GM12878 (cell line): Measurements from ENCODE around the gene SPATA2. TPM values are rescaled to one million over a fixed set of nuclear protein-coding genes. Genes with fewer than 3 reads are reported as not detected.
A peak's percentile ranks its signal among the peaks of the same experiment; 100 is the strongest.

Source experiments
- ESRRA ChIP-seq: IDR thresholded peaks from 2 replicates; pipeline ENCODE4 v1.6.1; 2012; ENCODE audit warnings: mild to moderate bottlenecking, low read length, improper control_type of control experiment
- KDM1A ChIP-seq: fragments of 200-600 bp; sonication (generic); IDR thresholded peaks from 2 replicates; pipeline ENCODE4 v1.6.1; 2016; ENCODE audit warnings: borderline replicate concordance
- MEF2A ChIP-seq: IDR thresholded peaks from 2 replicates; pipeline ENCODE4 v1.6.1; 2011; ENCODE audit warnings: low read depth, mild to moderate bottlenecking, low read length, moderate library complexity; ENCODE audit not compliant: insufficient read depth
- MEF2B ChIP-seq: fragments of 450-650 bp; IDR thresholded peaks from 2 replicates; pipeline ENCODE4 v1.6.1; 2018; ENCODE audit warnings: mild to moderate bottlenecking, moderate library complexity; ENCODE audit not compliant: partially characterized antibody, poor library complexity, severe bottlenecking
- NFIC ChIP-seq: IDR thresholded peaks from 2 replicates; pipeline ENCODE4 v1.6.1; 2012; ENCODE audit warnings: low read depth, mild to moderate bottlenecking, inconsistent platforms, low read length, moderate library complexity
- NR2C1 ChIP-seq: fragments of 450-650 bp; IDR thresholded peaks from 2 replicates; pipeline ENCODE4 v1.6.1; 2017; ENCODE audit warnings: antibody characterized with exemption, mild to moderate bottlenecking, moderate library complexity
- NR2C2 ChIP-seq: IDR thresholded peaks from 2 replicates; pipeline ENCODE4 v1.6.1; 2011; ENCODE audit warnings: borderline replicate concordance, low read depth; ENCODE audit not compliant: control insufficient read depth, insufficient read length
- POLR2AphosphoS2 ChIP-seq: IDR thresholded peaks from 2 replicates; pipeline ENCODE4 v1.6.1; 2011; ENCODE audit warnings: low read depth, mild to moderate bottlenecking, low read length, improper control_type of control experiment, moderate library complexity
- RCOR1 ChIP-seq: conservative IDR thresholded peaks from 2 replicates; pipeline ENCODE4 v1.6.1; 2012; ENCODE audit warnings: low read depth, low read length, improper control_type of control experiment
- RELA ChIP-seq: fragments of 450-650 bp; IDR thresholded peaks from 2 replicates; pipeline ENCODE4 v1.8.0; 2014; ENCODE audit warnings: borderline replicate concordance; ENCODE audit not compliant: partially characterized antibody
- YBX1 ChIP-seq: fragments of 450-650 bp; IDR thresholded peaks from 2 replicates; pipeline ENCODE4 v1.6.1; 2016; ENCODE audit warnings: antibody characterized with exemption
- ZNF217 ChIP-seq: fragments of 450-650 bp; IDR thresholded peaks from 2 replicates; pipeline ENCODE4 v1.6.1; 2017; ENCODE audit warnings: antibody characterized with exemption, mild to moderate bottlenecking
- polyA plus RNA-seq, 11 experiments: library from polyadenylated mRNA; depleted of rRNA in 4 of 11; unstranded in 6 of 11; stranded (reverse) in 5 of 11; fragments of >200 nt; fragmentation: Nextera tagmentation in 4 of 11; fragmentation: Illumina TruSeq in 1 of 11; extraction: Ambion mirVana in 4 of 11; extraction: Trizol in 1 of 11; gene quantifications; 1 replicate in 1 of 11; 2 replicates in 10 of 11; pipeline versions ENCODE4 v1.2.1 to v1.2.3, GENCODE V29; 2011 to 2016; ENCODE audit warnings: inconsistent platforms in 2 of 11, missing spikeins in 2 of 11, low read depth in 1 of 11
- total RNA-seq, 4 experiments: library from RNA; depleted of rRNA in 3 of 4; stranded (reverse); fragments of >200 nt in 3 of 4; fragmentation: Illumina TruSeq in 1 of 4; extraction: Trizol in 1 of 4; gene quantifications; 2 replicates each; pipeline versions ENCODE4 v1.2.1 to v1.2.3, GENCODE V29; 2013 to 2021
- TF ChIP-seq, protein P1 (sequence below): fragments of 450-650 bp; formaldehyde crosslinking; IDR thresholded peaks from 2 replicates; pipeline ENCODE4 v1.5.0; 2022; ENCODE audit warnings: mild to moderate bottlenecking, missing genetic modification characterization
- TF ChIP-seq, protein P2 (sequence below): IDR thresholded peaks from 2 replicates; pipeline ENCODE4 v1.6.1; 2012; ENCODE audit warnings: improper control_type of control experiment, low read depth, low read length; ENCODE audit not compliant: insufficient replicate concordance
- TF ChIP-seq, protein P3 (sequence below): fragments of 450-650 bp; IDR thresholded peaks from 2 replicates; pipeline ENCODE4 v1.6.1; 2014; ENCODE audit warnings: mild to moderate bottlenecking
- TF ChIP-seq, protein P4 (sequence below): fragments of 150-350 bp; IDR thresholded peaks from 2 replicates; pipeline ENCODE4 v1.6.1; 2014; ENCODE audit warnings: mild to moderate bottlenecking, low read depth, low read length

Gene SPATA2
- total and polyA plus RNA-seq, 10 of the 15 experiments (the other 5 are each of a cell fraction or from before 2014, with no cell fraction given), result 0.93 to 11.7 (median 5.6) TPM

DNA sequence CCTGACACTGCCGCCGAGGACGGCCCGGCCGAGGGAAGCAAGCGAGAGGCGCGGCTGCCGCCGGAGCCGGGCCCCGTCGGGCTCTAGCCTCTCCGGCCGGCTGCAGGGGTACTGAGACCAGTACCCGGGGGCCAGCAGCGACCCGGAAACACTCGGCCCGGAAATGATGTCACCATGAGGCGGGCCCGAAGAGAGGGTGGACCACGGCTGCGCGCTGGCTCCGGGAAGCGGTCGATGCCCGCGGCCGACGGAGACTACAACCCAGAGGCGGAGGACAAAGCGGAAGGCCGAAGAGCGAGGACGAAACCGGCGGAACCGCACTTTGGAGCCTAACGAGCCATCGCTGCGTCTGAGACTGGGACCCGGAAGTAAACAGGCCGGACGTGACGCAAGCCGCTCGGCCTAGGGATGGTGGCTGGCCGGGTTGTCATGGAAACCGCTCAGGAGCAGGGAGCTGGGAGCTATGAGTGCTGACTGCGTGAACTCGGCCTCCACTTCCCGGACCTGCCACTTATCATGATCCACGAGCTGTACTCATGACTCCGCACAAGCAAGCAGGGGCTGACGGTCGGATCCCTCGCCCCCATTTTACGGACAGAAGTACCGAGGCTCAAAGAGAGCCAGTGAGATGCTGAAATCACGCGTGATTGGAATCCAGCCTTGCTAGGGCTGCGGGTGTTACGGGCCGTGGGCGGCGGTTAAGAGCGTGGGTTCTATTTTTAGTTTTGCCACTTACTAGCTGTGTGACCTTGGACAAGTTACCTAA lies at the start of gene SPATA2 (continued):
- TF ChIP-seq, protein P1, sequence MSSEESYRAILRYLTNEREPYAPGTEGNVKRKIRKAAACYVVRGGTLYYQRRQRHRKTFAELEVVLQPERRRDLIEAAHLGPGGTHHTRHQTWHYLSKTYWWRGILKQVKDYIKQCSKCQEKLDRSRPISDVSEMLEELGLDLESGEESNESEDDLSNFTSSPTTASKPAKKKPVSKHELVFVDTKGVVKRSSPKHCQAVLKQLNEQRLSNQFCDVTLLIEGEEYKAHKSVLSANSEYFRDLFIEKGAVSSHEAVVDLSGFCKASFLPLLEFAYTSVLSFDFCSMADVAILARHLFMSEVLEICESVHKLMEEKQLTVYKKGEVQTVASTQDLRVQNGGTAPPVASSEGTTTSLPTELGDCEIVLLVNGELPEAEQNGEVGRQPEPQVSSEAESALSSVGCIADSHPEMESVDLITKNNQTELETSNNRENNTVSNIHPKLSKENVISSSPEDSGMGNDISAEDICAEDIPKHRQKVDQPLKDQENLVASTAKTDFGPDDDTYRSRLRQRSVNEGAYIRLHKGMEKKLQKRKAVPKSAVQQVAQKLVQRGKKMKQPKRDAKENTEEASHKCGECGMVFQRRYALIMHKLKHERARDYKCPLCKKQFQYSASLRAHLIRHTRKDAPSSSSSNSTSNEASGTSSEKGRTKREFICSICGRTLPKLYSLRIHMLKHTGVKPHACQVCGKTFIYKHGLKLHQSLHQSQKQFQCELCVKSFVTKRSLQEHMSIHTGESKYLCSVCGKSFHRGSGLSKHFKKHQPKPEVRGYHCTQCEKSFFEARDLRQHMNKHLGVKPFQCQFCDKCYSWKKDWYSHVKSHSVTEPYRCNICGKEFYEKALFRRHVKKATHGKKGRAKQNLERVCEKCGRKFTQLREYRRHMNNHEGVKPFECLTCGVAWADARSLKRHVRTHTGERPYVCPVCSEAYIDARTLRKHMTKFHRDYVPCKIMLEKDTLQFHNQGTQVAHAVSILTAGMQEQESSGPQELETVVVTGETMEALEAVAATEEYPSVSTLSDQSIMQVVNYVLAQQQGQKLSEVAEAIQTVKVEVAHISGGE (CRISPR knock-in tag), result no peak
- 0 out of 2 replicates have a peak, but pooled peaks have one; percentile 54 for TF ChIP-seq KDM1A
- TF ChIP-seq NFIC, result no peak
- TF ChIP-seq YBX1, result no peak
- no peak for TF ChIP-seq ESRRA
- TF ChIP-seq POLR2AphosphoS2, result 0 out of 2 replicates have a peak, but pooled peaks have one; percentile 48
- TF ChIP-seq, protein P2, sequence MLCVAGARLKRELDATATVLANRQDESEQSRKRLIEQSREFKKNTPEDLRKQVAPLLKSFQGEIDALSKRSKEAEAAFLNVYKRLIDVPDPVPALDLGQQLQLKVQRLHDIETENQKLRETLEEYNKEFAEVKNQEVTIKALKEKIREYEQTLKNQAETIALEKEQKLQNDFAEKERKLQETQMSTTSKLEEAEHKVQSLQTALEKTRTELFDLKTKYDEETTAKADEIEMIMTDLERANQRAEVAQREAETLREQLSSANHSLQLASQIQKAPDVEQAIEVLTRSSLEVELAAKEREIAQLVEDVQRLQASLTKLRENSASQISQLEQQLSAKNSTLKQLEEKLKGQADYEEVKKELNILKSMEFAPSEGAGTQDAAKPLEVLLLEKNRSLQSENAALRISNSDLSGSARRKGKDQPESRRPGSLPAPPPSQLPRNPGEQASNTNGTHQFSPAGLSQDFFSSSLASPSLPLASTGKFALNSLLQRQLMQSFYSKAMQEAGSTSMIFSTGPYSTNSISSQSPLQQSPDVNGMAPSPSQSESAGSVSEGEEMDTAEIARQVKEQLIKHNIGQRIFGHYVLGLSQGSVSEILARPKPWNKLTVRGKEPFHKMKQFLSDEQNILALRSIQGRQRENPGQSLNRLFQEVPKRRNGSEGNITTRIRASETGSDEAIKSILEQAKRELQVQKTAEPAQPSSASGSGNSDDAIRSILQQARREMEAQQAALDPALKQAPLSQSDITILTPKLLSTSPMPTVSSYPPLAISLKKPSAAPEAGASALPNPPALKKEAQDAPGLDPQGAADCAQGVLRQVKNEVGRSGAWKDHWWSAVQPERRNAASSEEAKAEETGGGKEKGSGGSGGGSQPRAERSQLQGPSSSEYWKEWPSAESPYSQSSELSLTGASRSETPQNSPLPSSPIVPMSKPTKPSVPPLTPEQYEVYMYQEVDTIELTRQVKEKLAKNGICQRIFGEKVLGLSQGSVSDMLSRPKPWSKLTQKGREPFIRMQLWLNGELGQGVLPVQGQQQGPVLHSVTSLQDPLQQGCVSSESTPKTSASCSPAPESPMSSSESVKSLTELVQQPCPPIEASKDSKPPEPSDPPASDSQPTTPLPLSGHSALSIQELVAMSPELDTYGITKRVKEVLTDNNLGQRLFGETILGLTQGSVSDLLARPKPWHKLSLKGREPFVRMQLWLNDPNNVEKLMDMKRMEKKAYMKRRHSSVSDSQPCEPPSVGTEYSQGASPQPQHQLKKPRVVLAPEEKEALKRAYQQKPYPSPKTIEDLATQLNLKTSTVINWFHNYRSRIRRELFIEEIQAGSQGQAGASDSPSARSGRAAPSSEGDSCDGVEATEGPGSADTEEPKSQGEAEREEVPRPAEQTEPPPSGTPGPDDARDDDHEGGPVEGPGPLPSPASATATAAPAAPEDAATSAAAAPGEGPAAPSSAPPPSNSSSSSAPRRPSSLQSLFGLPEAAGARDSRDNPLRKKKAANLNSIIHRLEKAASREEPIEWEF, result no peak
- peak; percentile 85 for TF ChIP-seq RELA
- TF ChIP-seq RCOR1, result peak; percentile 85; the same call in 1 of the 2 replicates
- TF ChIP-seq, protein P3, sequence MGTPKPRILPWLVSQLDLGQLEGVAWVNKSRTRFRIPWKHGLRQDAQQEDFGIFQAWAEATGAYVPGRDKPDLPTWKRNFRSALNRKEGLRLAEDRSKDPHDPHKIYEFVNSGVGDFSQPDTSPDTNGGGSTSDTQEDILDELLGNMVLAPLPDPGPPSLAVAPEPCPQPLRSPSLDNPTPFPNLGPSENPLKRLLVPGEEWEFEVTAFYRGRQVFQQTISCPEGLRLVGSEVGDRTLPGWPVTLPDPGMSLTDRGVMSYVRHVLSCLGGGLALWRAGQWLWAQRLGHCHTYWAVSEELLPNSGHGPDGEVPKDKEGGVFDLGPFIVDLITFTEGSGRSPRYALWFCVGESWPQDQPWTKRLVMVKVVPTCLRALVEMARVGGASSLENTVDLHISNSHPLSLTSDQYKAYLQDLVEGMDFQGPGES, result no peak; the same call in 1 of the 2 replicates
- TF ChIP-seq MEF2B, result peak; percentile 70
- peak; percentile 86; the same call in 1 of the 2 replicates for TF ChIP-seq ZNF217
- TF ChIP-seq NR2C1, result peak; percentile 98
- peak; percentile 90 for TF ChIP-seq NR2C2
- TF ChIP-seq, protein P4, sequence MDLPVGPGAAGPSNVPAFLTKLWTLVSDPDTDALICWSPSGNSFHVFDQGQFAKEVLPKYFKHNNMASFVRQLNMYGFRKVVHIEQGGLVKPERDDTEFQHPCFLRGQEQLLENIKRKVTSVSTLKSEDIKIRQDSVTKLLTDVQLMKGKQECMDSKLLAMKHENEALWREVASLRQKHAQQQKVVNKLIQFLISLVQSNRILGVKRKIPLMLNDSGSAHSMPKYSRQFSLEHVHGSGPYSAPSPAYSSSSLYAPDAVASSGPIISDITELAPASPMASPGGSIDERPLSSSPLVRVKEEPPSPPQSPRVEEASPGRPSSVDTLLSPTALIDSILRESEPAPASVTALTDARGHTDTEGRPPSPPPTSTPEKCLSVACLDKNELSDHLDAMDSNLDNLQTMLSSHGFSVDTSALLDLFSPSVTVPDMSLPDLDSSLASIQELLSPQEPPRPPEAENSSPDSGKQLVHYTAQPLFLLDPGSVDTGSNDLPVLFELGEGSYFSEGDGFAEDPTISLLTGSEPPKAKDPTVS, result no peak
- TF ChIP-seq MEF2A, result peak; percentile 78
